SU-DHL-6 (cell line): ENCODE results near the gene NTF3.

Experiments used
- H2AFZ ChIP-seq: fragments of 200-600 bp; sonication (generic); 2 replicates; pipeline ENCODE4 v1.6.1; 2014; ENCODE audit warnings: low read depth, mild to moderate bottlenecking, moderate library complexity, mixed read lengths, antibody characterized with exemption, low read length; ENCODE audit not compliant: severe bottlenecking
- H3F3A ChIP-seq: fragments of 200-600 bp; shearing (Covaris generic); 2 replicates; pipeline ENCODE4 v1.6.0; 2016; ENCODE audit warnings: antibody characterized with exemption, mild to moderate bottlenecking; ENCODE audit not compliant: insufficient read depth
- H3K27ac ChIP-seq: fragments of 200-600 bp; sonication (generic); 2 replicates; pipeline ENCODE4 v1.5.1; 2016; ENCODE audit warnings: low read depth, mild to moderate bottlenecking, low read length, moderate library complexity, mixed read lengths
- H3K27me3 ChIP-seq: fragments of 200-600 bp; sonication (generic), shearing (Covaris generic); 2 replicates; pipeline ENCODE4 v1.6.0; 2014; ENCODE audit warnings: mild to moderate bottlenecking, low read length
- H3K36me3 ChIP-seq: fragments of 200-600 bp; sonication (generic); 2 replicates; pipeline ENCODE4 v1.6.1; 2014; ENCODE audit warnings: mild to moderate bottlenecking, low read length, mixed read lengths
- H3K4me2 ChIP-seq: fragments of 300-600, 200-600 bp; shearing (Covaris generic), sonication (generic); 2 replicates; pipeline ENCODE4 v1.6.0; 2014; ENCODE audit warnings: low read length, low read depth, mild to moderate bottlenecking; ENCODE audit not compliant: poor library complexity, severe bottlenecking
- H3K4me3 ChIP-seq: fragments of 200-600 bp; sonication (generic); 2 replicates; pipeline ENCODE4 v1.5.1; 2014; ENCODE audit warnings: antibody characterized with exemption, low read length, mild to moderate bottlenecking, mixed read lengths; ENCODE audit not compliant: insufficient read depth, poor library complexity, severe bottlenecking
- H3K79me2 ChIP-seq: fragments of 200-600 bp; sonication (generic); 2 replicates; pipeline ENCODE4 v1.6.1; 2014; ENCODE audit warnings: mild to moderate bottlenecking, low read length, moderate library complexity; ENCODE audit not compliant: insufficient read depth
- H3K9ac ChIP-seq: fragments of 200-600 bp; sonication (generic); 2 replicates; pipeline ENCODE4 v1.7.0; 2014; ENCODE audit warnings: mild to moderate bottlenecking, low read length
- H3K9me2 ChIP-seq: fragments of 200-600 bp; sonication (generic); replicated peaks from 2 replicates; pipeline ENCODE4 v1.6.1; 2014; ENCODE audit warnings: low read length; ENCODE audit not compliant: insufficient read depth
- H3K9me3 ChIP-seq: fragments of 200-600 bp; sonication (generic); 2 replicates; pipeline ENCODE4 v1.6.1; 2014; ENCODE audit warnings: low read length, mixed read lengths; ENCODE audit not compliant: insufficient read depth
- H4K20me1 ChIP-seq: fragments of 200-600 bp; sonication (generic); 2 replicates; pipeline ENCODE4 v1.6.1; 2014; ENCODE audit warnings: low read depth, mild to moderate bottlenecking, antibody characterized with exemption, low read length, moderate library complexity, mixed read lengths
- CTCF ChIP-seq: fragments of 200-600 bp; sonication (generic); IDR thresholded peaks from one replicate; pipeline ENCODE4 v1.5.1; 2017; ENCODE audit warnings: antibody characterized with exemption, mild to moderate bottlenecking, low read length, moderate library complexity; ENCODE audit not compliant: insufficient read depth, poor library complexity, severe bottlenecking
- EZH2phosphoT487 ChIP-seq: fragments of 200-600 bp; sonication (generic), shearing (Covaris generic); conservative IDR thresholded peaks from 2 replicates; pipeline ENCODE4 v1.6.1; 2018; ENCODE audit warnings: mild to moderate bottlenecking, antibody characterized with exemption, low read length, moderate library complexity, mixed read lengths

The NTF3 gene

GRCh38 chr12:5489017-5489416 is 57.1 kb downstream of the NTF3 start:
- Histone ChIP-seq H3K9me2 (no peaks in the 10 kb centered on the region), H3K4me3 (no peak overlapping the region), H3K27ac (no peak overlapping the region), H3K36me3 (no peaks in the 10 kb centered on the region), H3K79me2 (no peaks in the 10 kb centered on the region), H3K27me3 (no peaks in the 10 kb centered on the region), H3K9me3 (no peaks in the 10 kb centered on the region), H3F3A (no peaks in the 10 kb centered on the region), H4K20me1 (no peaks in the 10 kb centered on the region), H3K4me2 (no peak overlapping the region), H2AFZ (no peak overlapping the region), H3K9ac (no peak overlapping the region)
- TF ChIP-seq CTCF: no peak
- TF ChIP-seq EZH2phosphoT487: no peak

DNA sequence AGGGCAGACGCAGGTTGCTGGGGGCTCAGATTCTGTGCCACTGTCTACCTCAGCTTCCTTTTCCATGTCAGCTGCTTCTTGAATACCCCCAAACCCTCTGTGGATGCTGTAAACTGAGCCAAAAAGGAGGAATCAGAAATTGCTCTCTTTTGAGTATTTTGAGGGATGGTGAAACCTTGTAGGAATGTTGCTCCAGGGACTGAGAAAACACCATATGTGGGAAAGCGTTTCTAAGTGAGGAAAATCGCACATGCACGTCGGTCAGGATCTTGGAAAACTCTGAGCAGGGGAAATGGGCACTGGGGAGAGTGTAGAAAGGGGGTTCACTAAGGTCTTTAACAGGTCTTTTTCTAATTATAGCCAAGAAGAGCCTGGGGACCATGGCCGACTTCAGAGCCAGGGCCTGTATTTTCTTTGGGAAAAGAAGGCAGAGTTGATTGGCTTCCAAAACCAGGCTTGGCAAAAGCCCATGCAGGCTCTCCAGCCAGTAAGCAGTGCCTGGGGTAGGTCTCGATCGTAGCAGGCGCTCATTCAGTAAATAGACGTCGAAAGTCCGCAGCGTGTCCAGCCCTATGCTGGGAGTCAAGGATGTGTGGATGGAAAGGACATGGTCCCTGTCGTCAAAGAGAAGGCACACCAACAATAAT is 58.0 kb downstream of the NTF3 start:
- TF ChIP-seq CTCF (no peak), EZH2phosphoT487 (no peak)

GRCh38 chr12:5492562-5492961 is 60.7 kb downstream of the NTF3 start:
- Histone ChIP-seq H4K20me1 (no peaks in the 10 kb centered on the region), H3K4me2 (no peak overlapping the region), H3F3A (no peaks in the 10 kb centered on the region), H2AFZ (no peak overlapping the region), H3K9ac (no peak overlapping the region), H3K36me3 (no peaks in the 10 kb centered on the region), H3K27ac (no peak overlapping the region), H3K79me2 (no peaks in the 10 kb centered on the region), H3K9me3 (no peaks in the 10 kb centered on the region), H3K9me2 (no peaks in the 10 kb centered on the region), H3K27me3 (no peaks in the 10 kb centered on the region), H3K4me3 (no peak overlapping the region)
- TF ChIP-seq CTCF (no peak), EZH2phosphoT487 (no peak)

More for the DNA sequence above, 58.0 kb downstream of the NTF3 start:
- H3K27me3 ChIP-seq: no peaks in the 10 kb centered on the region
- H3K4me3 ChIP-seq: no peak overlapping the region
- no peaks in the 10 kb centered on the region for H3F3A ChIP-seq
- no peak overlapping the region for H3K9ac ChIP-seq
- H2AFZ ChIP-seq: no peak overlapping the region
- no peaks in the 10 kb centered on the region for H3K79me2 ChIP-seq
- H3K9me2 ChIP-seq: no peaks in the 10 kb centered on the region
- H3K4me2 ChIP-seq: no peak overlapping the region
- H3K9me3 ChIP-seq: no peaks in the 10 kb centered on the region
- no peaks in the 10 kb centered on the region for H3K36me3 ChIP-seq
- H3K27ac ChIP-seq: no peak overlapping the region
- no peaks in the 10 kb centered on the region for H4K20me1 ChIP-seq
